ENCODE results near the gene AP1G2. TPM values are rescaled to one million over a fixed set of nuclear protein-coding genes. Genes with fewer than 3 reads are reported as not detected.
A peak's percentile ranks its signal among the peaks of the same experiment; 100 is the strongest.

Gene AP1G2
- total RNA-seq (ENCODE audit: low replicate concordance) = 65.4 and 126 TPM in 2 replicates

- Histone ChIP-seq H3K4me1 (peaks cover 29% of the 10 kb centered on the region), H3K9me3 (ENCODE audit: low read depth) (no peaks in the 10 kb centered on the region), H3K9ac (peak within 1 kb of the TSS; percentile 14), H3K4me3 (peak within 1 kb of the TSS; percentile 73), H3K27me3 (no peaks in the 10 kb centered on the region), H3K36me3 (no peaks in the 10 kb centered on the region), H3K79me2 (ENCODE audit: low read depth) (peaks cover 10% of the 10 kb centered on the region), H4K20me1 (ENCODE audit: low read depth) (peaks cover 6% of the 10 kb centered on the region), H2AFZ (replicated peaks) (peak within 1 kb of the TSS; percentile 81), H3K27ac (no peak within 1 kb of the TSS), H3F3A (ENCODE audit: low read depth) (peaks cover 32% of the 10 kb centered on the region), H3K4me2 (peak within 1 kb of the TSS; percentile 86)
- H3K9me3 Mint-ChIP-seq = no peaks in the 10 kb centered on the region
- H3K4me3 Mint-ChIP-seq = peak within 1 kb of the TSS; percentile 90
- peaks cover 39% of the 10 kb centered on the region for H3K4me1 Mint-ChIP-seq
- H3K27me3 Mint-ChIP-seq (ENCODE audit: insufficient read depth, low read depth) = peaks cover 12% of the 10 kb centered on the region
- DNase-seq (ENCODE audit: low spot score) = peak; percentile 84
- H3K36me3 Mint-ChIP-seq = no peaks in the 10 kb centered on the region
- H3K27ac Mint-ChIP-seq = peak within 1 kb of the TSS; percentile 97
- TF ChIP-seq EZH2 (IDR thresholded peaks at IDR 0.05) (no peak), CTCF (IDR thresholded peaks at IDR 0.05) (no peak), EZH2phosphoT487 (IDR thresholded peaks at IDR 0.05) (no peak)
Observed at GRCh38 chr14:23567186-23568020, at the start of gene AP1G2. AP1G2 (minus strand) TSS chr14:23567791; CDS start chr14:23567314, 477 bp downstream.

GRCh38 chr14:23615856-23616255 is 48.3 kb upstream of the AP1G2 start:
- no peaks in the 10 kb centered on the region for H3K4me1 Mint-ChIP-seq
- no peak overlapping the region for H3K4me3 Mint-ChIP-seq
- Histone ChIP-seq H3K4me2 (no peak overlapping the region), H3K27me3 (no peaks in the 10 kb centered on the region), H3K27ac (no peak overlapping the region), H3K9me3 (ENCODE audit: low read depth) (no peaks in the 10 kb centered on the region), H3K4me1 (no peaks in the 10 kb centered on the region), H3F3A (ENCODE audit: low read depth) (no peaks in the 10 kb centered on the region), H3K9ac (no peak overlapping the region), H3K79me2 (ENCODE audit: low read depth) (no peaks in the 10 kb centered on the region), H3K4me3 (no peak overlapping the region), H4K20me1 (ENCODE audit: low read depth) (no peaks in the 10 kb centered on the region), H3K36me3 (no peaks in the 10 kb centered on the region), H2AFZ (replicated peaks) (no peak overlapping the region)
- H3K27me3 Mint-ChIP-seq (ENCODE audit: insufficient read depth, low read depth) = no peaks in the 10 kb centered on the region
- H3K36me3 Mint-ChIP-seq = no peaks in the 10 kb centered on the region
- H3K9me3 Mint-ChIP-seq = no peaks in the 10 kb centered on the region
- no peak for DNase-seq (ENCODE audit: low spot score)
- H3K27ac Mint-ChIP-seq = no peak overlapping the region
- TF ChIP-seq CTCF (IDR thresholded peaks at IDR 0.05) = no peak
- TF ChIP-seq EZH2 (IDR thresholded peaks at IDR 0.05) = no peak
- TF ChIP-seq EZH2phosphoT487 (IDR thresholded peaks at IDR 0.05) = no peak

GRCh38 chr14:23614395-23614828 is 46.8 kb upstream of the AP1G2 start:
- Histone ChIP-seq H3F3A (ENCODE audit: low read depth) (no peaks in the 10 kb centered on the region), H3K79me2 (ENCODE audit: low read depth) (no peaks in the 10 kb centered on the region), H3K4me2 (no peak overlapping the region), H3K27ac (no peak overlapping the region), H2AFZ (replicated peaks) (no peak overlapping the region), H3K4me1 (no peaks in the 10 kb centered on the region), H3K36me3 (no peaks in the 10 kb centered on the region), H3K9ac (no peak overlapping the region), H3K4me3 (no peak overlapping the region), H3K27me3 (no peaks in the 10 kb centered on the region), H3K9me3 (ENCODE audit: low read depth) (no peaks in the 10 kb centered on the region), H4K20me1 (ENCODE audit: low read depth) (no peaks in the 10 kb centered on the region)
- Mint-ChIP-seq H3K4me1 (no peaks in the 10 kb centered on the region), H3K9me3 (no peaks in the 10 kb centered on the region), H3K4me3 (no peak overlapping the region), H3K27me3 (ENCODE audit: insufficient read depth, low read depth) (no peaks in the 10 kb centered on the region), H3K27ac (no peak overlapping the region), H3K36me3 (no peaks in the 10 kb centered on the region)
- no peak for TF ChIP-seq EZH2 (IDR thresholded peaks at IDR 0.05)
- no peak for TF ChIP-seq CTCF (IDR thresholded peaks at IDR 0.05)
- TF ChIP-seq EZH2phosphoT487 (IDR thresholded peaks at IDR 0.05) = no peak
- no peak for DNase-seq (ENCODE audit: low spot score)
